Heart left ventricle (tissue), 16 donors: ENCODE results near the gene DLGAP1. TPM values are rescaled to one million over a fixed set of nuclear protein-coding genes. Genes with fewer than 3 reads are reported as not detected.
A peak's percentile ranks its signal among the peaks of the same experiment; 100 is the strongest.

ENCODE experiments used
- ATAC-seq, 4 donors: fragments of 200-7000 bp; cut with Tn5 transposase; one replicate each; pipeline ENCODE4 v1.9.1; 2020 to 2022; ENCODE audit warnings: moderate library complexity in 4 of 4, mild to moderate bottlenecking in 3 of 4, moderate number of reproducible peaks in 1 of 4
- DNase-seq, 5 donors: peaks; one replicate each; pipeline ENCODE4 v3.0.0-alpha.2; 2020
- H3K27ac ChIP-seq, 12 donors: fragments of 200-600 bp; sonication (generic) in 4 of 12; one replicate each; pipeline versions ENCODE4 v1.5.0 to v1.8.0; 2016 to 2022; ENCODE audit warnings: mild to moderate bottlenecking in 2 of 12
- H3K27me3 ChIP-seq, 9 donors: fragments of 200-600 bp; sonication (generic) in 2 of 9; one replicate each; pipeline versions ENCODE4 v1.5.1 to v1.8.0; 2016 to 2022; ENCODE audit warnings: mild to moderate bottlenecking in 3 of 9
- H3K36me3 ChIP-seq, 9 donors: fragments of 200-600 bp; sonication (generic) in 2 of 9; one replicate each; pipeline versions ENCODE4 v1.5.0 to v1.8.0; 2018 to 2022; ENCODE audit warnings: mild to moderate bottlenecking in 2 of 9
- H3K4me1 ChIP-seq, 12 donors: fragments of 200-600 bp; sonication (generic) in 4 of 12; one replicate each; pipeline versions ENCODE4 v1.5.0 to v1.8.0; 2016 to 2022; ENCODE audit warnings: mild to moderate bottlenecking in 3 of 12
- H3K4me3 ChIP-seq, 12 donors: fragments of 200-600 bp; sonication (generic) in 4 of 12; one replicate each; pipeline versions ENCODE4 v1.5.0 to v1.8.0; 2017 to 2022; ENCODE audit warnings: mild to moderate bottlenecking in 9 of 12, moderate library complexity in 4 of 12
- H3K9me3 ChIP-seq, 12 donors: fragments of 200-600 bp; sonication (generic) in 4 of 12; one replicate each; pipeline versions ENCODE4 v1.5.0 to v1.8.0; 2016 to 2022; ENCODE audit warnings: mild to moderate bottlenecking in 1 of 12
- POLR2A ChIP-seq, 2 donors: fragments of 450-650 bp; IDR thresholded peaks; one replicate each; pipeline ENCODE4 v1.6.1; 2017; ENCODE audit warnings: antibody characterized with exemption in 2 of 2, mild to moderate bottlenecking in 2 of 2, moderate library complexity in 2 of 2
- WGBS, 4 donors: extraction: QIAGEN DNeasy Blood & Tissue Kit in 2 of 4; methylation state at CpG; one replicate each; pipeline versions ENCODE4 v1.1.5 to v1.1.7; 2013 to 2018; 5-methylcytosine and 5-hydroxymethylcytosine counted together
- intact Hi-C, 10 donors: fragments of 100-400 bp; cut with DNase I; formaldehyde crosslinking; loops; one replicate each; pipeline versions ENCODE4 v1.11.1 to v1.14.2; 2022
- polyA plus RNA-seq, 2 donors: library from polyadenylated mRNA; stranded (reverse); fragments of 200-250 nt; gene quantifications; one replicate each; pipeline ENCODE4 v1.2.3, GENCODE V29; 2013
- total RNA-seq, 9 donors: library from RNA; depleted of rRNA in 2 of 9; stranded (reverse); fragments of >200 nt in 2 of 9; fragmentation: NEBNext Ultra II Directional in 3 of 9; extraction: Animal tissue kit (Norgen Biotek cat#: 25700) in 3 of 9; gene quantifications; one replicate each; pipeline versions ENCODE4 v1.1.0 to v1.2.4, GENCODE V29; 2016 to 2023
- TF ChIP-seq, protein P1 (sequence below), 12 donors: fragments of 200-600 bp; sonication (generic) in 4 of 12; IDR thresholded peaks; one replicate each; pipeline versions ENCODE4 v1.5.0 to v1.8.0; 2018 to 2022; ENCODE audit warnings: antibody characterized with exemption in 12 of 12, mild to moderate bottlenecking in 5 of 12
- donor health status: ischemic (EF 13 %, LVEDD 7.1; RV severe dilation, severe dysfunction).
- donor health status: healthy with polysubstance abuse.
- donor health status: DM: no; HTN: yes; CAD: no.
- donor health status: DM: no; HTN: no; CAD: no.
- donor health status: ischemic (EF 25% LVEDD 6.9; RV normal size, moderate dysfunction).
- donor health status: ischemic (EF 25% LVEDD 5.7; RV mildly dilated, moderate dysfunction).
- donor health status: healthy.
- donor health status: DM: yes; HTN: yes; CAD: no.
- donor health status: ischemic (EF 35%, LVEDD 5.7; RV mildly dilated, moderate dysfunction).
- donor health status: nonischemic (EF 11% LVEDD 7.7; RV severe dilation, severe dysfunction).
- donor health status: DM: yes; HTN: yes; CAD: no.
- donor health status: PGD.
- donor health status: ischemic (EF 29% LVEDD 5.4; RV normal size, mild dysfunction).
- donor health status: nonischemic (EF 23%, LVEDD 6.1; RV moderate dilation, normal function).

DLGAP1 gene
- total and polyA plus RNA-seq, 11 donors = 0.10 to 5.5 (median 0.40) TPM; not detected in 1

DNA sequence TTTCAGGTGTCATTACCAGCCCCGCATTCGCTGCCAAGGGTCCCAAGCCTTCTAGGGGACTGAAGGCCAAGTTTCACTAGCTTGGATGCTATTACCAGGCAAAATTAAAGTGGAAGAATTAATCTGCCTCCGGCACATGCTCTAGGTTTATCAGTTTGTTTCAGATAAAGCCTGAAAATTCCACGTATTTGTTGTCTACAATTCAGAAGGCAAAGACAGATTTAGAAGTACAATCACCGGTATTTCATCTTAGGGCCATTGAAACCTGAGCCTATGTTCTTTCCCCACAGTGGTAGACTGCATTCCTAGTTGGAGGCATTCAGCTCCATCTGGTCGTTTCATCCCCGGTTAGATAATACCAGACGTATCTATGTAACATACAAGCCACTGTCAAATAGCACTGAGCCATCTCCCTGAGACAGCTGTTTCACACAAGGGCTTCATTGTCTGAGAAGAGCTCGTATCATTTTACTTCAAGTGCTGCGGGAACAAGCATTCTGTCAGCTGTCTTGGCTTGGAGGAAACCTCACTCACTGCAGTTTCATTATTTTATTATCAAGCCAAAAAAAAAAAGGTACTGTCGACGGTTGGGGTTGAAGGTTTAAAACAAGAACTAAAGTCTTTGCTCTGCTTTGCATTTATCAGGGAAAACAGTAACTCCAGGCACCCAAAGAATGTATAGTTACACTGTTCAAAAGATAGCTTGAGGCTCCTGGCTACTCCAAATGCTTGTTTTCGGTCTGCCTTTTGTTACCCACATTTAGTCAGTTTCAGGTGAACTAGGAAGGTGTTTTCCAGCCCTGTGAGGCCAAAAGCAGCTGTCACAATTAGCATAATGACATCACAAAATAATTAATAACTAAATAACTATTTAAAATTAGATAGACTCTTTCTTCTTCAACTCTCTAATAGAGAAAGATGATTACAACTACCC, 928.4 kb downstream of the DLGAP1 start:
- ATAC-seq = peak in 3 of 4 donors; percentile 55 to 74 (median 56)
- TF ChIP-seq, protein P1, sequence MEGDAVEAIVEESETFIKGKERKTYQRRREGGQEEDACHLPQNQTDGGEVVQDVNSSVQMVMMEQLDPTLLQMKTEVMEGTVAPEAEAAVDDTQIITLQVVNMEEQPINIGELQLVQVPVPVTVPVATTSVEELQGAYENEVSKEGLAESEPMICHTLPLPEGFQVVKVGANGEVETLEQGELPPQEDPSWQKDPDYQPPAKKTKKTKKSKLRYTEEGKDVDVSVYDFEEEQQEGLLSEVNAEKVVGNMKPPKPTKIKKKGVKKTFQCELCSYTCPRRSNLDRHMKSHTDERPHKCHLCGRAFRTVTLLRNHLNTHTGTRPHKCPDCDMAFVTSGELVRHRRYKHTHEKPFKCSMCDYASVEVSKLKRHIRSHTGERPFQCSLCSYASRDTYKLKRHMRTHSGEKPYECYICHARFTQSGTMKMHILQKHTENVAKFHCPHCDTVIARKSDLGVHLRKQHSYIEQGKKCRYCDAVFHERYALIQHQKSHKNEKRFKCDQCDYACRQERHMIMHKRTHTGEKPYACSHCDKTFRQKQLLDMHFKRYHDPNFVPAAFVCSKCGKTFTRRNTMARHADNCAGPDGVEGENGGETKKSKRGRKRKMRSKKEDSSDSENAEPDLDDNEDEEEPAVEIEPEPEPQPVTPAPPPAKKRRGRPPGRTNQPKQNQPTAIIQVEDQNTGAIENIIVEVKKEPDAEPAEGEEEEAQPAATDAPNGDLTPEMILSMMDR (IDR thresholded peaks at IDR 0.05) = no peak
- no peak for TF ChIP-seq POLR2A (IDR thresholded peaks at IDR 0.05)
- no peaks in the 10 kb centered on the region for H3K36me3 ChIP-seq
- no peaks in the 10 kb centered on the region for H3K27me3 ChIP-seq
- intact Hi-C loops = no loop called here
- H3K27ac ChIP-seq = no peak overlapping the region
- H3K4me1 ChIP-seq = peaks cover 0 to 15% (median 3%) of the 10 kb centered on the region in 12 donors
- 33 to 41% (median 35%) methylated on average over 13 of the region's 13 CpGs for WGBS, 4 donors
- H3K9me3 ChIP-seq = peaks cover 0 to 12% (median 1%) of the 10 kb centered on the region in 12 donors
- no peak for DNase-seq
- H3K4me3 ChIP-seq = no peak overlapping the region

DNA sequence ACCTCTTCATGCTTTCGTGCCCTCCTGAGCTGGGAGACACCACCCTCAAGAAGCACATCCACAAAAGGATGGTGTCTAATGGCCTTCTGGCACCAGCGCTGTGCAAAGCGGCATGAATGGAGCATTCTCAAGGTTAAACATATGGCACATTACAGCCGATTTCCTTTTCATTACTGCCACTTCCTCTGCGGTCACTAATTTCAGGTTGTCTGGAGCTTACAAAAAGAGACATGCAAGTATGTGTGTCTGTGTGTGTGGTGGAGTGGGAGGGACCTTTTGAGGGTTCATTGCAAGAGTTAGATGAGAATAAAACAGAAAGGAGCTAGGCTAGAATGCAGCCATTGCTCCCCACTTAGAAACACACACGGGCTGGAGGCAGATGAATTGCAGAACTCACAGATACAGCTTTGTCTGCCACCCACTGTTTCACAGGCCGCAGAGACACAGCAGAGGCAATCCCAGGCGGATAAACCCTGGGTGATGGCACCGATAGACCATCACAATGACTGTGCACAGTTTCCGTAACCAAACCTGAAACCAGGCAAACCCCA, 929.2 kb downstream of the DLGAP1 start:
- H3K27me3 ChIP-seq = no peaks in the 10 kb centered on the region
- peaks cover 0 to 12% (median 1%) of the 10 kb centered on the region in 12 donors for H3K9me3 ChIP-seq
- no peak for DNase-seq
- peak in 1 of 4 donors; percentile 46 for ATAC-seq
- 56 to 67% (median 60%) methylated on average over 9 to 10 of the region's 10 CpGs for WGBS, 4 donors
- H3K4me3 ChIP-seq = no peak overlapping the region
- H3K36me3 ChIP-seq = no peaks in the 10 kb centered on the region
- intact Hi-C loops = no loop called here
- H3K27ac ChIP-seq = no peak overlapping the region
- peaks cover 0 to 15% (median 3%) of the 10 kb centered on the region in 12 donors for H3K4me1 ChIP-seq
- TF ChIP-seq, protein P1 (IDR thresholded peaks at IDR 0.05) = no peak
- no peak for TF ChIP-seq POLR2A (IDR thresholded peaks at IDR 0.05)

DNA sequence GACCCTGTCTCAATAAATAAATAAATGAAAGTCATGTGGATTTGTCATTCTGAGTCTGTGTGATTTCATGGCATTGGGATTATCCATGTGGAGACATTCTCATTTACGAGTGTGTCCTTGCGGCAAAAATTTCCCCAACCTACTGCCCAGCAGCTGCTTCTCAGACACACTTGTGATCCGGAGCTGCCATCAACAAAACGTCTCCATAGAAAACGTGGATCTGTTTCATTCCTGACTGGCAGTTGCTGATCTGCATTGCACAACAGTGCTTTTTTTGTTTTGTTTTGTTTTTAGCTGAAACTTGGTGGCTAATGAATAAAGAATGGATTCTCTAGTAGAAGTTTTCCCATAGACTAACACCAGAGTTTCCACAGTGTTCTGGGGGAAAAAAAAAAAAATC, 930.4 kb downstream of the DLGAP1 start:
- Histone ChIP-seq H3K36me3 (no peaks in the 10 kb centered on the region), H3K4me1 (peaks cover 0 to 15% (median 3%) of the 10 kb centered on the region in 12 donors), H3K4me3 (no peak overlapping the region), H3K27me3 (no peaks in the 10 kb centered on the region), H3K9me3 (peaks cover 0 to 12% (median 1%) of the 10 kb centered on the region in 12 donors), H3K27ac (no peak overlapping the region)
- TF ChIP-seq, protein P1 (IDR thresholded peaks at IDR 0.05) = no peak
- no peak for TF ChIP-seq POLR2A (IDR thresholded peaks at IDR 0.05)
- DNase-seq (no peak), ATAC-seq (no peak)
- 69 to 83% (median 78%) methylated on average over 5 of the region's 5 CpGs for WGBS, 4 donors
- intact Hi-C loops = no loop called here
